Fibroblast of lung (primary cell): ENCODE data around the gene ERMAP. TPM values are rescaled to one million over a fixed set of nuclear protein-coding genes. Genes with fewer than 3 reads are reported as not detected.
"Not testable (repeated sequence)": the region's sequence is repeated elsewhere in the genome, so short reads cannot be mapped to it uniquely, and the experiment has no call there.

ENCODE experiments used
- DNase-seq, 2 donors: peaks; one replicate each; pipeline versions ENCODE4 v3.0.0 to v3.0.0-alpha.2; 2010; ENCODE audit warnings: low read depth in 2 of 2
- H2AFZ ChIP-seq: 2 replicates; pipeline ENCODE4 v1.5.1; 2012; ENCODE audit warnings: low read length, control low read depth, inconsistent platforms
- H3K27ac ChIP-seq: 2 replicates; pipeline ENCODE4 v1.5.1; 2011; ENCODE audit warnings: low read length, control low read depth; ENCODE audit not compliant: insufficient read depth
- H3K27me3 ChIP-seq: 2 replicates; pipeline ENCODE4 v1.5.1; 2011; ENCODE audit warnings: mild to moderate bottlenecking, low read length; ENCODE audit not compliant: control insufficient read depth, insufficient read depth
- H3K36me3 ChIP-seq: 2 replicates; pipeline ENCODE4 v1.5.1; 2011; ENCODE audit warnings: low read length; ENCODE audit not compliant: control insufficient read depth, insufficient read depth
- H3K4me1 ChIP-seq: 2 replicates; pipeline ENCODE4 v1.5.1; 2011; ENCODE audit warnings: low read length; ENCODE audit not compliant: control insufficient read depth, insufficient read depth; ENCODE audit errors: extremely low read depth
- H3K4me2 ChIP-seq: 2 replicates; pipeline ENCODE4 v1.5.1; 2011; ENCODE audit warnings: low read length, control low read depth; ENCODE audit not compliant: insufficient read depth; ENCODE audit errors: extremely low read depth
- H3K4me3 ChIP-seq, 4 experiments: fragments of 200-600 bp in 1 of 4; sonication (generic) in 1 of 4; replicated peaks in 1 of 4; 2 replicates each; pipeline ENCODE4 v1.5.1; 2011 to 2016; ENCODE audit warnings: low read length in 4 of 4, low read depth in 3 of 4, mild to moderate bottlenecking in 3 of 4, control low read depth in 2 of 4, inconsistent platforms in 1 of 4, mixed read lengths in 1 of 4; ENCODE audit not compliant: insufficient read depth in 1 of 4; ENCODE audit errors: control extremely low read depth in 1 of 4
- H3K79me2 ChIP-seq: 2 replicates; pipeline ENCODE4 v1.5.1; 2012; ENCODE audit warnings: mild to moderate bottlenecking, low read length, inconsistent platforms; ENCODE audit not compliant: control insufficient read depth, insufficient read depth
- H3K9ac ChIP-seq: 2 replicates; pipeline ENCODE4 v1.5.1; 2011; ENCODE audit warnings: mild to moderate bottlenecking, low read length, control low read depth; ENCODE audit not compliant: insufficient read depth
- H3K9me3 ChIP-seq: 2 replicates; pipeline ENCODE4 v1.5.1; 2012; ENCODE audit warnings: low read depth, low read length; ENCODE audit not compliant: control insufficient read depth, insufficient read depth
- H4K20me1 ChIP-seq: 2 replicates; pipeline ENCODE4 v1.5.1; 2011; ENCODE audit warnings: low read length; ENCODE audit not compliant: control insufficient read depth, insufficient read depth; ENCODE audit errors: extremely low read depth
- CTCF ChIP-seq, 2 donors: IDR thresholded peaks in 1 of 2; conservative IDR thresholded peaks in 1 of 2; 1 replicate in 1 of 2; 2 replicates in 1 of 2; pipeline ENCODE4 v1.5.1; 2011 to 2012; ENCODE audit warnings: low read length in 2 of 2, control low read depth in 1 of 2, inconsistent platforms in 1 of 2, low read depth in 1 of 2, mild to moderate bottlenecking in 1 of 2
- EZH2 ChIP-seq: IDR thresholded peaks from 2 replicates; pipeline ENCODE4 v1.5.1; 2012; ENCODE audit warnings: low read length, control low read depth, mild to moderate bottlenecking; ENCODE audit errors: missing control alignments
- polyA plus RNA-seq, 2 donors: library from polyadenylated mRNA; depleted of rRNA in 1 of 2; stranded (reverse) in 1 of 2; unstranded in 1 of 2; fragments of >200 nt; gene quantifications; 2 replicates each; pipeline ENCODE4 v1.2.1, GENCODE V29; 2011 to 2012; ENCODE audit warnings: missing spikeins in 1 of 2
- total RNA-seq: library from RNA; depleted of rRNA; stranded (reverse); fragments of >200 nt; gene quantifications from 2 replicates; pipeline ENCODE4 v1.2.1, GENCODE V29; 2014

The ERMAP gene
- total and polyA plus RNA-seq, 2 donors (not counting 1 experiment from before 2014, with no cell fraction given): 19.4 to 37.2 TPM

- no peaks in the 10 kb centered on the region for H4K20me1 ChIP-seq
- peaks cover 4% of the 10 kb centered on the region for H3K4me1 ChIP-seq
- H3K36me3 ChIP-seq: peaks cover 6% of the 10 kb centered on the region
- H3K27ac ChIP-seq: no peak overlapping the region
- no peak overlapping the region for H3K4me2 ChIP-seq
- peaks cover 6% of the 10 kb centered on the region for H3K79me2 ChIP-seq
- H3K9me3 ChIP-seq: no peaks in the 10 kb centered on the region
- no peak overlapping the region for H3K4me3 ChIP-seq
- no peak for TF ChIP-seq CTCF (conservative IDR thresholded peaks at IDR 0.05 in 1 of 2, IDR thresholded peaks at IDR 0.05 in 1 of 2; ENCODE audit: low read depth in 1 of 2, low read length in 2 of 2)
- TF ChIP-seq EZH2: no peak
- DNase-seq: no peak
- no peak overlapping the region for H2AFZ ChIP-seq
- H3K9ac ChIP-seq: no peak overlapping the region
- H3K27me3 ChIP-seq: no peaks in the 10 kb centered on the region
Observed at GRCh38 chr1:42851960-42852607, 35.2 kb downstream of the ERMAP start.

- Histone ChIP-seq H3K4me3 (no peak overlapping the region), H3K36me3 (peaks cover 6% of the 10 kb centered on the region), H4K20me1 (no peaks in the 10 kb centered on the region), H3K9ac (no peak overlapping the region), H3K4me2 (no peak overlapping the region), H3K4me1 (peaks cover 2% of the 10 kb centered on the region), H2AFZ (no peak overlapping the region), H3K27ac (no peak overlapping the region), H3K27me3 (no peaks in the 10 kb centered on the region), H3K9me3 (no peaks in the 10 kb centered on the region), H3K79me2 (peaks cover 3% of the 10 kb centered on the region)
- DNase-seq: no peak
- TF ChIP-seq CTCF (conservative IDR thresholded peaks at IDR 0.05 in 1 of 2, IDR thresholded peaks at IDR 0.05 in 1 of 2; ENCODE audit: low read depth in 1 of 2, low read length in 2 of 2) (no peak), EZH2 (no peak)
Observed at GRCh38 chr1:42852608-42852980, 35.7 kb downstream of the ERMAP start.

- Histone ChIP-seq H3K27ac (no peak overlapping the region), H3K79me2 (no peaks in the 10 kb centered on the region), H3K4me3 (no peak overlapping the region), H3K4me2 (no peak overlapping the region), H2AFZ (no peak overlapping the region), H3K36me3 (peaks cover 6% of the 10 kb centered on the region), H4K20me1 (no peaks in the 10 kb centered on the region), H3K9ac (no peak overlapping the region), H3K4me1 (no peaks in the 10 kb centered on the region), H3K27me3 (no peaks in the 10 kb centered on the region), H3K9me3 (no peaks in the 10 kb centered on the region)
- no peak for DNase-seq
- TF ChIP-seq CTCF (conservative IDR thresholded peaks at IDR 0.05 in 1 of 2, IDR thresholded peaks at IDR 0.05 in 1 of 2; ENCODE audit: low read depth in 1 of 2, low read length in 2 of 2): no peak
- no peak for TF ChIP-seq EZH2
Observed at GRCh38 chr1:42853116-42853884, 36.4 kb downstream of the ERMAP start.

GRCh38 chr1:42856554-42856953 is 39.6 kb downstream of the ERMAP start:
- H3K79me2 ChIP-seq, H3K4me2 ChIP-seq, H2AFZ ChIP-seq, DNase-seq, H3K36me3 ChIP-seq, H3K27ac ChIP-seq, H3K9ac ChIP-seq, H3K4me3 ChIP-seq, H4K20me1 ChIP-seq, H3K9me3 ChIP-seq, H3K27me3 ChIP-seq, H3K4me1 ChIP-seq: not testable (repeated sequence)
